Activated gamma-delta T cell treated with Interleukin-2 at 50 U/mL for 16 hours (primary cell): ENCODE data around the gene PBX4.

Experiments used
- DNase-seq: peaks from one replicate; pipeline ENCODE4 v3.0.0-alpha.2; 2020

The PBX4 gene

GRCh38 chr19:19517235-19517619 lies 101.3 kb downstream of the PBX4 start:
- no peak for DNase-seq

- peak; percentile 94 for DNase-seq
Measured at GRCh38 chr19:19515642-19516519, 102.6 kb downstream of the PBX4 start, which contains the start of gene NDUFA13. Gene NDUFA13, plus strand, starts transcription at chr19:19516225. Its CDS starts 14 bp downstream, at chr19:19516239.

- DNase-seq: no peak
Measured at GRCh38 chr19:19514881-19515641, 103.4 kb downstream of the PBX4 start, which contains the start of gene TSSK6. Gene TSSK6, minus strand, starts transcription at chr19:19515548. Its CDS starts 121 bp downstream, at chr19:19515427.

GRCh38 chr19:19514215-19514657 lies 104.3 kb downstream of the PBX4 start:
- no peak for DNase-seq

- DNase-seq: no peak
Measured at GRCh38 chr19:19513682-19514081, 104.8 kb downstream of the PBX4 start.
